Left renal cortex interstitium (tissue), 4 donors: ENCODE data around the gene SYTL3. TPM values are rescaled to one million over a fixed set of nuclear protein-coding genes. Genes with fewer than 3 reads are reported as not detected.

Experiments
- DNase-seq, 4 donors: peaks; one replicate each; pipeline ENCODE4 v3.0.0-alpha.2; 2013; ENCODE audit warnings: low read depth in 4 of 4, low spot score in 2 of 4, missing footprints in 1 of 4
- polyA plus RNA-seq, 4 donors: library from polyadenylated mRNA; unstranded; fragments of 120-200 nt; gene quantifications; one replicate each; pipeline ENCODE4 v1.2.1, GENCODE V29; 2013; ENCODE audit not compliant: insufficient read length in 4 of 4

Gene SYTL3
- polyA plus RNA-seq, 4 donors, result 3.3 to 4.8 (median 3.5) TPM

DNA sequence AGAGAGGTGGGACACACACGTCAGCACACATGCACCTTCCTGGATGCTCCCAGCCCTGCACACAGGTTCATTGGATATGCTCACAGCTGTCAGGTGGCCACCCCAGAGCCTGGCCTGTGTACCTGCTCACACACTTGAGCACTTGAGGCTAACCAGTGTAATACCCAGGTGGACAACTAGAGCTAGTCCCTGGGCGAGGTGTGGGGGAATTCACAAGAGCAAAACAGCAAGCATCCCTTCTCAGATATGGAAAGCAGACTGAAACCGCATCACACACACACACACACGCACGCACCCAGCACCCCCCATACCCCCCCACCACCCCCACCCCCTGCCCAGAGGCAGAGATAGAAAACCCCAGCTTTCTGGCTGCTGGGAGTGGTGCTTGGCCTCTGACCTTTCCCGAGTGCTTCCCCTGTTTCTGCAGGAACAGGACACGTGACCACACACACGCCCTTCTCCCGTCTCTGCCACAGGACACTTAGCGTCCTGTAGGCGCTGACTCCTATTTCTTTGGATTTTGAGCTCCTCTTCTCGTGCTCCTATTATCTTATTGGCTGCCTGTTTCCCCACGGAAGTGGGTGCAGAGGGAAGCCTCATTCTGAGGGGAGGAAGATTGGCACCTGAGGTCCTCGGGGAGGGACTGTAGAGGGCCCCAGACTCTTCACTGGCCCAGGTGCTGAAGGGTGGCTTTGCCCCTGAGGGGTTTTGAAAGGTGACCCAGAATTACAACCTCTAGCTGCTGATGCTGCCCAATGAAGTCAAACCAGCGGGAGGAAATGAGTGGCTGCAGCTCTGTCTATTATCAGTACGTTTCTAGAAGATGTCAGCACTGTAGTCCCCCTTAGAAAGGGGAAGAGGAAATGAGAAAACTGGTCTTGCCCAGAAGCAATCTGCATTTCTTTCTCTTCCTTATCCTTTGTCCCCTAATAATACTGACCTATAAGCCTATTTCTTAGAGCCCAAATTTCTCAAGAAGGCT is 65.8 kb downstream of the SYTL3 start:
- DNase-seq, result no peak

DNA sequence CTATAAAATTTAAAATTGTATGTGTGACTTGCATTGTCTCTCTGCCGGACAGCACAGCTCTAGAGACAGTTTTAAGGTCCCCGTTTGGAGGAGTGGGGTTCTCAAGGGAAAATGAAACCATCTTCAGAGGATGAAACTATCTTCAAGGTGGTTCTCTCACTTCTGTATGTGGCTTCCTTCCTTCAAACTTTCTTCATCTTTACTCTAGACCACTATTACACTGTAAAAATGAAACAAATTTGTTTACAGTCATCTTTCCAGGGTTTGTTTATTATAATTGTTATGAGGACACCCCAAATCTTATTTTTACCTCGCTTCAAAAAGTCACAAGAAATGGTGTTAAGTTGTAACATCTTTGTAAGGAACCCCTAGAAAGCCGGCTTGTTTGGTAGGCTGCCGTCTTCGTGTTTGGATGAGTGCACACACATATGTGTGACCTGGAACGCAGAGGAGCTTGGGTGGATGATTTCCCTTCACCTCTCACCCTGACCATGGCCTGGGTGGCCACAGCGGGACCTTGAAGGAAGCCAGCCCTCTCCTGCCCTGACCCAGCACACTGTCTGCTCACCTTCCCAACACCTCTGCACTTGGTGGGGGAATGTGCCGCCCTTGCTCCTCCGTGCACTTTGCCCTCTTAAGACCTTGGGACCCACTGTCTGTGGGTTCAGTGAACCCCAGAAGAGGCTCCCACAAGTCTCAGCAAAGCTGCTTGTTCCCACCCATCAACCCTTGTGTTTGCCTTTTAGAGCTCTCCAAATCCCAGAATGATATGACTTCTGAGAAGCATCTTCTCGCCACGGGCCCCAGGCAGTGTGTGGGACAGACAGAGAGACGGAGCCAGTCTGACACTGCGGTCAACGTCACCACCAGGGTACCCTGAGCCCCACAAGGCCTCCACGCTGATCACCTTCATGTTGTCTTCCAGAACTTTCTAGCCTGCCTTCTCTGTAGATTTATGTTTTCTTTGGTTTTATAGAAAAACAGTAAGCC is 67.8 kb downstream of the SYTL3 start:
- DNase-seq, result no peak

DNA sequence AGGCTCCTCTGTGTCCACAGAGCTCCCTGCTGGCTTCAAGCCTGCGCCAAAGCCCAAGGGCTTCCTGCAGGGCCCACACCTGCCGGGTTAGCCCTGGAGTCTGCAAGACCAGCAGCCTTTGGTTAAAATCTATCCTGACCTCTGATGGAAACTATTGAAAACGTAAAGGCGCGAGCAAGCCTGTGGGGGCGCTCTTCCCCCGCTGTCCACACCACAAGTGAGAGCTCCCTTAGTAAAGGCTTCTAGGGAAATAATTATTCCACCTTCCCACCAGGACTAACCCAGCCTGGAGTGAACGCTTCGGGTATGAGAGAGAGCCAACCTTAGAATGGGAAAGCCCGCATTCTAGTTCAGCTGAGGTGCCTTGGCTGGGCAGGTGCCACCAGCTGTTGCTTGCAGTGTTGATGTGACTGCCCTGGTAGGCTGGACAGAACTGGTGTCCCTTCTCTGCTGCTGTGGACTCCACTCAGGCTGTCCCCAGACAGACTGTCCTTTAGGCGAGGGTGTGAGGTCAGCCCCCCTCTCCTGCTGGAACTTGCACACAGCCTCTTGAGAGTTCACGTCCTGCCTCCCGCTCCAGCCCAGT is 68.7 kb downstream of the SYTL3 start:
- DNase-seq, result no peak

DNA sequence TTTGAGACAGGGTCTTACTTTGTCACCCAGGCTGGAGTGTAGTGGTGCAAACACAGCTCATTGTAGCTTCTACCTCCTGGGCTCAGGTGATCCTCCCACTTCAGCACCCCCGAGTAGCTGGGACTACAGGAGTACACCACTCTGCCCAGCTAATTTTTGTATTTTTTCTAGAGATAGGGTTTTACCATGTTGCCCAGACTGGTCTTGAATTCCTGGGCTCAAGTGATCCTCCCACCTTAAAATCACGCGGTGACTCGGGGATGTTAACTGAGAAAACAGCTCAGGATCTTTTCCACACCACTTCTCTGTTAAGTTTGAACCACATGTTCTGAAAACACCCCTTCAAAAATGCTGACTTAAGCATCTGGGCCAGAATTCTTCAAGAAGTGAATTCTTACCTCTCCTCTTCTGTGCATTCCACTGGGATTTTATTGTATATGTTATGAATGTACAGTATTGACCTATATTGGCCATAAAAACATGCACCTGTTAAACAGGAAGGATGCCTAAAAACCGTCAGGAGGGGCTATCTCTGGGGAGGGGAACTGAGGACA is 72.4 kb downstream of the SYTL3 start:
- no peak for DNase-seq

- no peak for DNase-seq
Observed at GRCh38 chr6:158725704-158726103, 75.8 kb downstream of the SYTL3 start.

GRCh38 chr6:158729906-158730540 is 80.2 kb downstream of the SYTL3 start:
- no peak for DNase-seq

DNA sequence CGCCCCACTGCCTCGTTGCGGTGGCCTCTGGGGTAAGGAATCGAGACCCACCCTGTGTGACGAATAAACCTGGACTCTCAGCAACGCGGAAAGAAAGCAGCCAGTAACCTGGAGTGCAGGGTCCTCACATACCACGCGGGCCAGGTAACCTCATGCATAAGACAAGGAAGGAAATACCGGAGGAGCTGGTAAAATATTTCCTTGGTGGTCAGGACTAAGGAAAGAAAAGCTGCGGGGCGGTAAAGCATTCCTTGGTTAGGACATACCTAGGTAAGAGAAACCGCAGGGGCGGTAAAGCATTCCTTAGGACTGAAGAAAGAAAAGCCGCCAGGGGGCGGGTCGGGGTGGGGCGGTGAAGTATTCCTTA is 80.7 kb downstream of the SYTL3 start:
- DNase-seq, result no peak

DNA sequence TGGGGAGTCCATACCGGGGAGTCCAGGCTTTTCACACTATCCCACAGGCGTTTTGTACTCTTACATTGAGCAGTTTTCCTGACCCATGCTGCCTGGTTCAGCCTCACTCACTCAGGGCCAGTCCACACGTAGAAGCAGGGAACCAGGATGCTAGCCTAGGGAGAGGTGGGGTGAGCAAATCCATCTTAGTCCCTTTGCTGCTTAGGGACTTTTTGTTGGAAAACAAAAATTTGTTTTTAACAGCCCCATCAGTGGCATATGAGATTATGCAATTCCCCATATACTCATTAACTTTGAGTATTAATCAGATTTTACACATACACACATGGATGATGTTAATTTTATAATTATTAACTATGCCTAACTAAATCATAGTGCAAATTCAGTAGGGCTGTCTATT is 85.2 kb downstream of the SYTL3 start:
- no peak for DNase-seq

DNA sequence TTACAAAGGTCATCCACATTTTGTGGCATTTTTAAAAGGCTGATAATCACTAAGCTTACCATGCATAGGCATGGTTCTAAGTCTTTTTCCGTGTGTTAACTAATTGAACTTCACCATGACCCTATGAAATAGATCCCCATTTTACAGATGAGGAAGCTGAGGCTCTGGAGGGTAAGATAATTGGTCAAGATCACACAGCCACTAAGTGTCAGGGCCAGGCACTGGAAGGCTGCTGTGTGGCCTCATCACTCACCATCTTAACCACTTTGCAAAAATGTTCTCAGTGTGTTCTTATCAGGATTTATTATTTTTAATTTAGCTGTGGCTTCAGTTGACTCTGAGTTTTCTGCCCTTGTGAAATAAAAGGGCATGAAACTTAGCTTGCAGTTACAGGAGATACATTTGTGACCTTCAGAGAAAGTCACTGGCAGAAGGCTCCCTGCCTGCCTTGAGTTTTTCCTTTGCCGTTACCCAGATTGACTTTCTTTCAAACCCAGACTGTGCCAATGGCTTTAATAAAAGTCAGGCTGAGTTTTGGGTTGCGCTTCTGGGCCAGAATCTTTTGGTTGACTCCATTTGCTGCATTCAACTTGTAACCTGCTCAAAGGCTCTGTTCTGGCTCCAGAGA is 87.3 kb downstream of the SYTL3 start:
- DNase-seq, result no peak

DNA sequence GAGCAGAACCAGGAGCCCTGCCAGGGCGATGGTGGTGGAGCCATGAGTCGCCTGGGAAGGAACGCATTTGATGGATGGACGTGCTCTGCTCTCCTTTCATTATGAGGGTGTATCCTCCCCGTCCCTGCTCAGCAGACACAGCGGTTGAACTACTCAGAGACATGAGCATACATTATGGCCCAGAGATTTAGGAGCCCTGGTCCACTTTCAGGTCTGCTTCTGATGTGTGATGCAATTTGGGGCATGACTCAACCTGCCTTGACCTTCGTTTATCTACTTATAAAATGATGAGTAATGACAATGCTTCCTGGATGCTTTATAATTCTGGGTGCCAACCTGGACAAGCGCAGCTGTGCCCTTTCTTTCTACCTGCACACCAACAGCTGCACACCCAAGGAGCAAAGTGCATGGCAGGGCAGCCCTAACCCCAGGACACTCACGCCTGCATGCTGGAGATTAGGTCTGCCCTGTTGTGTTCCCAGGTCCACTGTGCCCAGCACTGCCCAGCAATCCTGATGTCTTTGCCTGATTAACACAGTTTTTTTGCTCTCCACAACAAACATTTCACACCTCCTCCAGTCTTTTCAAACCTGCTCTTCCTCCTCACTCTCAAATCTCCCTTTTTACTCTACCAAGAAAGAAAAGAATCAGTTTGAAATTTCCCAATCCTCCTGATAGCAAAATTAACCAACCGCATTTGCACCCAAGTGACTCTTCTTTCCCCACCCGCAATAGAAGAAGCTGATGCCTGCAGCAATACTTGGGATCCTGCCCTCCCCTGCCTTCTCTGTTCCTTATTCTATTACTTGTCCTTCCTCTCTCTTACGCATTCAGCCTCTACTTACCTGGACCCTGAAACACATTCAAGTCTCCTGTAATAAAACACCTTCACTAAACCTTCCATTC is 88.1 kb downstream of the SYTL3 start:
- DNase-seq, result no peak

GRCh38 chr6:158739673-158740072 is 89.8 kb downstream of the SYTL3 start:
- no peak for DNase-seq

- no peak for DNase-seq
Observed at GRCh38 chr6:158743033-158743651, 93.3 kb downstream of the SYTL3 start.

- no peak for DNase-seq
Observed at GRCh38 chr6:158744986-158745430, 95.2 kb downstream of the SYTL3 start.

DNA sequence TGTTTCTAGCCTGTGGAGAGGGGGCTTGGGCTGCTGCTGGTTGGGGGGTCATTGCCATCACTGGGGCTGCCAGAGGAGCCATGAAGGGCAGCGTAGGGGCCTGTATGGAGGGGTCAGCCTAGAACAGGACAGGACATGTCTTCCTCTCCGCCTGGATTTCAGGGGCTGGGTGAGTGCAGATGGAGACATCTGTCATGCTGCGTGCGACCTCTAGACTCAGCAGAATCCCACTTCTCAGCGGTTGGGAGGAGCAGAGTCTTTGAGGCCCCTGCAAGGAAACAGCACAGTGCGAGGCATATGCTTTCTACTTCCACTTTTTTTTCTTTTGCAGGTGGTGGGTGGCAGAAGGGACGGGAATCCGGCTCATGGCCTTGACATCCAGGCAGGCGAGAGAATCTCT is 101.4 kb downstream of the SYTL3 start:
- DNase-seq, result no peak

- DNase-seq, result no peak
Observed at GRCh38 chr6:158751921-158752320, 102.1 kb downstream of the SYTL3 start.

- DNase-seq, result no peak
Observed at GRCh38 chr6:158752613-158753012, 102.8 kb downstream of the SYTL3 start.

- no peak for DNase-seq
Observed at GRCh38 chr6:158753811-158754210, 104.0 kb downstream of the SYTL3 start.

DNA sequence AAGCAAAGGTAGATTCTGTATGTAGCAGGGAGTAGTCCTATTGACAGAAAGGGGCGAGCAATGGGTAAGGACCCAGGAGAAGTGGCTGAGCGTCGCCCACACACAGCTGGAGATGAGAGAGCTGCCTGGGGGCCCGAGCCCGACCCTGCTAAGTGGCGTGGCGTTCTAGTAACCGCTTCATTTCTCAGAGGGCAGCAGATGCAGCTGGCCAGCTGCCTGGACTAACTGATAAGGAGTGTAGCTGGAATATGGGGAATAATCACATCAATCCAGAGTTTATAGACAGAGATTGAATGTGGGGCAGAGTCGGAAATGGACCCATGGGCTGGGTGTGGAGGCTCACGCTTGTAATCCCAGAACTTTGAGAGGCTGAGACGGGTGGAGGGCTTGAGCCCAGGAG is 104.9 kb downstream of the SYTL3 start:
- DNase-seq, result no peak
